HG03520 (cell line): Measurements from ENCODE around the gene MYADML2.
"Not testable (repeated sequence)": the region's sequence is repeated elsewhere in the genome, so short reads cannot be mapped to it uniquely, and the experiment has no call there.

Experiments used
- ATAC-seq: cut with Tn5 transposase; IDR thresholded peaks from one replicate; pipeline ENCODE4 v1.9.1; 2021; ENCODE audit warnings: mild to moderate bottlenecking, moderate library complexity; ENCODE audit not compliant: unreplicated experiment

MYADML2 gene

DNA sequence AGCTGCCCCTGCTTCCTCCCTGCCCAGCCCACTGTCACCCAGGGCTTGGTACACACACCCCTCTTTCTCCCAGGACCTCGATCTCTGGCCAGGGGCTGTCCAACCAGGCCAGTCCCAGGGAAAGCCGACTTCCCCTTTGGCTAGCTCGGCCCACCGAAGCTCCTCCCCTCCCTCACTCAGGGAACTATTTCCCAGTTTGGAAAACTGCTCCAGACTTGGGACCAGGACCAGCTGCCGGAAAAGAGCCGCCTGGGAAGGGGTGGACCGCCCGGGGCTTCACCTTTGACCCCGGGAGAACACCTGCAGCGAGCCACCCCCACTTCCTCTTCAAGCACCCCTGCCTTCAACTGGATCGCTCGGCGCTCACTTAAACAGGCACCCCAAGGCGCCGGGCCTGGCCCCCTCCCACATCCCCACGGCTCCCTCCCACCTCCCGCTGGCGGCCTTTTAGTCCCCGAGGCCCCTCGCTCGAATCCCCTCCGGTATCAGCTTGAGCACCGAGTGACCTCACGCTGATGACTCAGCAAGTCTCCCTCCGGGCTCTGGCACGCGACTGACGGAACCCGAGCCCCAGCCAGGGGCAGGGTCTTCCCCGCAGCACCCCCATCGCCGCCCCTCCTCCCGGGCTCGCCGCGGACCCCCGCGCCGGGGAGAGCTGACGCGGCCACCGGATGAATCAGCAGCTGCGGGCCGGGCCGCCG lies 20.4 kb downstream of the MYADML2 start:
- ATAC-seq: no peak

DNA sequence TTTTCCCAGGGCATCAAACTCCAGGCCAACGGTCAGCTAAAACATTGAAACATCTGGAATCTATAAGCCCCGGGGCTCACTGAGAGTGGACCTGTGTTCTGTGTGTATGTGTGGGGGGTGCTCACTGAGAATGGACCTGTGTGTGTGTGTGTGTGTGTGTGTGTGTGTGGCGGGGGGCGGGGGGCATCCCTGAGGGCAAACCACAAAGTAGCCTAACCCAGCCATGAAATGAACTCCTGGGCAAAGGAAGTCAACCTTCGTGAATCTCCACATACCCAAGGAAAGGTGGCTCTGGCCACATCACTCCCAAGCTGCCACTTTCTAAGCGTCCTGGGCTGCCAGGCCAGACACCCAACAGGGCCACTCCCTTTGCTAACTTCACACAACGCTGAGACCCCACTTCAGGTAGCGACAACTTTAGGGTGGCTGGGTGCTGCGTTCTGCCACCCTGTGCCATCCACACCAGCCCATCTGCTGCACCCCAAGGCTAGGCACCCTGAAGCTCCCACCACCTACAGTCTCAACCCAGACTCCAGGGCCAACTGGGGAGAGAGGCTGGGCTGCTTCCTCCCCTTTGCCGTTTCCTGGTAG lies 21.1 kb downstream of the MYADML2 start:
- no peak for ATAC-seq

DNA sequence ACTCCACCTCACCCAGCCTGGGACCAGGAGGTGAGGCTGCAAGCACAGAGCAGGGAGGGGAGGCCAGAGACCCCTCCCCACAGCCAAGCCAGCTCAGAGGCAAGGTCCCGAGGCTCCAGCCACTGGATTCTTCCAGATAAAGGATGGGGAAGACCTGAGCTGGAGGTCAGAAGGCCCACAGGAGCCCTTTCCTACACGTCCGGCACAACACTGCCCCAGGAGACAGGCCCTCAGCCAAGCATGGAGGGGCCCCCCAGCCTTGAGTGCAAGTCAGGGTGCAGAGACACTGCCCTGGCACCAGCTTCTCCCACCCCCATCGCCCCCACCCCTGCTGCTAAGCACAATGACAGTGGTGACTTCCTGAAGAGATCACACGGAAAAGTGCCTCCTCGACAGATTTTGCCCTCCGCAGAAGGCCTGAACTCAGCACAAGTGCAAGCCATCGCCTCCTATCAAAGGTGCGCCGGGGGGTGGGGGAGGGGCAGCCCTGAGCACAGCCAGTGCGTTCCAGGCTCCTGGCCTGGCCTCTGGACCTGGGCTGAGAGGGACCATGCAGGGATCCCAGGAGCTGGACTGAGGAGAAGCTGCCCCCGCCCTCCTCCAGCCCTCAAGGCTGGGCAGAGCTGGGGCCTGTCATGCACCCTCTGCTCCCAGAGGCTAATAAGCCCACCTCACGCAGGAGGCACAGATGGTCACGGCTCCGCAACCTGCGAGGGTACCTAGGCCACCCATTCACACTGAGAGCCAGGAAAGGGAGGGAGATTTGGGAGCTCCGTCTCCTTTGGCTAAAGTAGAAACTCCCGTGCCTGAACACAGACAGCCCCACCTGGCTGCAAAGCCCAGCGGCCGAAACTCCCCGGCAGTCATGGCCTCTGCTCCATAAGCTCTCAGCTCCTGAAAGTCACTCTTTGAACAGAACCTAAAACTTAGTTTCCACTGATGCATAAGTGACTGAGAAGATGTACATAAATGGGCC lies 22.2 kb downstream of the MYADML2 start:
- ATAC-seq: no peak

DNA sequence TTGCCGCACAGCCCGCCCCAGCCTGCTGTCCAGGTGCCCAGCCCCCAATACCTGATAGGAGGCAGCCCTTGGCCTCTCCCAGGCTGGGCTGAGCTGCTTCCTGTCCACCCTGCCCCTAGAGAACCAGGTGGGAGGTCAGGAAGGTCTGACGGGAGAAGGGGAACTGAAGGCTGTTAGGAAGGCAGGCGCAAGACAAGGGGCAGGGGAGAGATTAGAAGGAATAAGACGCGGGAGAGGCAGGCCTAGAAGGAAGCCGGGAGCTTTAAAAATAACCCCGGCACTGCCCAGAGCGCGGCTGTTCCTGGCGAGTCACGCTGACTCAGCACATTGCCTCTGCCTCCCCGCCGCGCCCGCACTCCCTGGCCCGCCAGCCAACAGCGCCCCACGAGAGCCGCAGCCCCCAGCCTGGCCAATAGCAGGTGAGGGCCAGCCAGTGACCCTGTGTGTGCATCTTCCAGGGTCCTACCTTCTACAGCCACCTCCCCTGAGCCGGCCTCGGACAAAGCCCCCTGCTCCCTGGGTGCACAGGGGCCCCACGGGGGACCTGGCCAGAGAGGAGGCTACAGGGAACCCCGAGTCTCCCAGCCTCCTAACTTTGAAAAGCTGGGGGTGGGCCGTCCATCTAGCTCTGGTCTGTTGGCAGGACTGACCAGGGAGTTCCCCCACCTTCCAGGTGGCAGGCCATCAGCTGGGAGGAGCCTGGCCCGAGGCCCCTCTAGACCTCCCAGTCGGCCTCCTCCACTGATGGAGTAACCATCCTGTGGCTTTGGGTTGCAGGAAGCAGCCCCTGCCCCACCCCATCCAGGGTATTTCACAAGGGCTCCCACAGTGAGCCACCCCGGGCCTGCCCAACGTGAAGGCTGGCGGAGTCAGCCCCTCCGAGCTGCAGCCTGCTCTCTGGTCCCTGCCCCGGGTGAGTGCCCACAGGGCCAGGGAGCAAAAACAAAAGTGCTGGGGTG lies 23.5 kb downstream of the MYADML2 start:
- ATAC-seq: no peak

DNA sequence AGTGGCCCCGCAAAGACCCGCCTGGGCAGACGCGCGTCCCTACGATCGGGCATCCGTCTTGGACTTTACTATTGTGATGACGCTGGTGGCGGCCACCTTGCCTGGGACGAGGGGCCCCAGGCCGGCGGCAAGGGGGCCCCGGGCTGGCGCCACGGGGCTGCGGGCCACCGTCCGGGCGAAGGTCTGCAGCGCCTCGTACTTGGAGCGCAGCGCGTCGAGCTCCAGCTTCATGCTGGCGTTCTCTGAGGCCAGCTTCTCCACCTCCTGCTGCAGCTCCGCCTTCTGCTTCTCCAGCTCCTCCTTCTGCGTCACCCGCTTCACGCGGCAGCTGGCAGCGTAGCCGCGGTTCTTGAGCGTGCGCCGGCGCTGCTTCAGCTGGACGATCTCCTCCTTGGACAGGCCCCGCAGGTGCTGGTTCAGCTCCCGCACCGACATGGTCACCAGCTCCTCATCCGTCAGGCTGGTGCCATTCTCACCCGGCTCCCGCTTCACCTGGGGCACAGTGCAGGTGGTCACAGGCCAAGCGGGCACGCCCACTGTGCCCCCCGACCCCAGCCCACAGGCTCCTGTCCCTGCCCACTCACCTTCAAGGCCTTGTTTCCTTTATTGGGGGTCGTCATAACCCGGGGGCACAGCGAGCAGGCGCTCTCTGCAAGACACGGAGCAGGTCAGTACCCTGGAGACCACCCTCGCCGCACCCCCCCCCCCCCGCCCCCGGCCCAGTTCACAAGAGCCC lies 24.3 kb downstream of the MYADML2 start:
- no peak for ATAC-seq

DNA sequence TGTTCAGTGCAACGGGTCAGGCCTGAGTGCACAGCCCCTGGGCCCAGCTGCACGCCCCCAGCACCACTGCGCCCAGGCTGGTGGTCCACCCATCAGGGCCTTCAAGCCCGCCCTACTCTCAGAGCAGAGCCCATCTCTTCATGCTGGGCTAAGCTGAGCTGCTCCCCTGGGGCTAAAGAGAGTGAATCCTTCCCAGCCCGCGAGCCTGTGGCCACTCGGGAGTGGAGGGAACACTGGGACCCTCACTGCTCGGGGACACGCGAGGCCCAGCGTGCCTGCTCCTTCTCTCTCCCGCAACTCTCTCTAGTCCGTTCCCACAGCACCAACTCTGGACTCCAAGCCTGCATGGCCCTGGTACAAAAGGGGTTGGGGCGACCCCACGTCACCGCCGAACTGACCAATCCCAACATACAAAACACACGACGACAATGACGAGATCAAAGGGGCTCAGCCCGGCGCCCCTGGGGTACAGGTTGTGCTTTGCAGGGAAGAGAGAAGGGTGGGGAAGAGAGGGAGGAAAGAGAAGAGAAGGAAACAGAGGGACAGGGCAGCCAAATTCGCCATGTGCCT lies 25.0 kb downstream of the MYADML2 start:
- no peak for ATAC-seq

DNA sequence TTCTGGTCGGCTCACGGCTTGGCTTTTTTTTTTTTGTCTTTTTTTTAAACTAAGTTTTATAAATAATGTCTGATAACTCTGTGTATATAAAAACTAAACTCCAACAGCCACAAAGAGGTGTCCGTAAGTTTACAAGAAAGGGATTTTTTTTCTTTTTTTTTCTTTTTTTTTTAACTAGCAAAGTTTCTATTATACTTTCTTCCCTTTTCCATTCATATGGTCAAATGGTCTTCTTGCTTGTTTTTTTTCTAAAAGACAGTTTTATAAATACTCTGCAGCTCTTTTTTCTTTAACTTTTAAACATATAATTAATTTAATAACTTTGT lies 25.5 kb downstream of the MYADML2 start:
- no peak for ATAC-seq

DNA sequence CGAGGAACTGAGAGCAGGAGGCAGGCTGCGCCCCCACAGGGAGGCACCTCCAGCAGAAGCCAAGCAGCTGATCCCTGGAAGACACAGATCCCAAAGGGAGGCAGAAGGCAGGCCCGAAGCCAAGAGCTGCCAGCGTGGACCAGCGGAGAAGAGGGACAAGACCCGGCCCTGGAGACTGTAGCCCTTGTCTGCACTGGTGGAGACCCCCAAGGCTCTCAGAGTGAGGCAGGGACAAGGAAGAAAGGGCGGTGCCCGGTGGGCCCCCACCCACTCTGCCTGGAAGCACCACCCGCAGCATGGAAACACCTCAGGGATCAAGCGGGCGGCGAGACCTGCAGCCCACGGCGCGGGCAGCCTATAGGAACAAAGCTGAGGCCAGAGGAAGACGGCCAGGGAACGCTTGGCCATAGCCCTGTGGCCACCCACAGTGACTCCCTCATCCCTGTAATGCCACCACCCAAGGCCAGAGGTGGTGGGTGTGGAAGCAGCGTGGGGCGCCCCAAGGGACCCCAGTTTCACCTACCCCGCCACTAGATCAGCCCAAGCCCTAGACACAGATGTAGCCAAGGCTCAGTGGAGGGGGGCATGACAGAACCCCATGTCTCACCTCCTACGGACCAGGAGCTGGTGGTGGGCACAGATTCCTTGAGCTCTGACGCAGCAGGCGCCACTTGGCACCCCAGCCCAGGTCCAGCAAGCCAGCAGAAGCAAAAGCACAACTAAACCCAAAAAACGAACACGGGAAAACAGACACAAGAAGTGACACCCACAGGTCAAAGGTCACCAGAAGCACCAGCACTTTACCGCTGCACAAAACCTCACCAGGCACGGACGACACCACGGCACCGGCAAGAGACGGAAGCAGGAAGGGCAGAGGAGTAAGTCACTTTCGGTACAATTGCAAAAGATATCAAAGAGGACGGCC lies 26.2 kb downstream of the MYADML2 start:
- no peak for ATAC-seq

DNA sequence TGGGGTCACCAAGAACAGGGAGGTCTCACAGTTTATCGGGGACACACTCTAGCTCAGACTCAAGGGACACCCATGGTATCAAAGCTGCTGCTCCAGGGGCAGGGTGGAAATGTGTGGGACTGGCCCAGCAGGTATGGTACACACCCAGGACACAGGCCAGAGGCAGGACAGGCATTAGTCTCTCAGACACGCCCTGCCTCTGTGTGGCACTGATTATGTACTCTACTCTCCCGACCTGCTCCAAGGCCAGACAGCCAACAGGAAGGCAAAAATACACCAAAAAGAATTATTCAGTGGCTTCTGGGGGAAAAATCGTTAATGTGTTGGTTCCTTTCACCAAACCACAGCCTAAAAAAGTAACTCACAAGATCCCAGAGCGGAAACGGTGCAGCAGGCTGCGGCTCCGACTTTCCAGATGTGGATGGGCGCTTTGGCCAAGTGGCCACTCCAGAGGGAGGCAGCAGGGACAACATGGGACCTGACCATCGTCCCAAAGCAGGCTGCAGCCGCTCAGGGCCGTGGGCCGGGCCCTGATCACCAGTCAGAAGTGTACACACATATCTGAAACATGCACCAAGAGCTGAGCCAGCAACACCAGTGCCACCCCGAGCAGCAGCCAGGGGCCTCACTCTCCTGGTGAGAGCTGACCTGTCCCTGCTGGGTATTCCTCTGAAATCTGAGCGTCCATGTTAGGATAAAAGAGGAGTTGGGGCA lies 28.0 kb downstream of the MYADML2 start:
- no peak for ATAC-seq

DNA sequence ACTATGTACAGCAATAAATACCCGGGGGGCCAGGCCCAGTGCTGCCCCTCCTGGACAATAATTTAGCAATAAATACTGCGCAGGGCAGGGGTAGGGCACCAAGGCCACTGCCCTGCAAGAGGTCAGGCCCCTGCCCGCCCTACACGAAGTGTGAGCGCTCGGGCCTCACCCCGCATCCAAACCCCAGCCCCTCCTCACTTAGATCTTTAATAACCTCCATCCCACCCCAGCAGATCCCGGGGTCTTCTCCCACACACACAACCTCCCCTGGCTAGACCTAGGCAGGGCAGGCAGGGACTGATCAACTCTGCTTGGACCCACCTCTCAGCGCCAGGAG lies 28.7 kb downstream of the MYADML2 start:
- ATAC-seq: not testable (repeated sequence)

DNA sequence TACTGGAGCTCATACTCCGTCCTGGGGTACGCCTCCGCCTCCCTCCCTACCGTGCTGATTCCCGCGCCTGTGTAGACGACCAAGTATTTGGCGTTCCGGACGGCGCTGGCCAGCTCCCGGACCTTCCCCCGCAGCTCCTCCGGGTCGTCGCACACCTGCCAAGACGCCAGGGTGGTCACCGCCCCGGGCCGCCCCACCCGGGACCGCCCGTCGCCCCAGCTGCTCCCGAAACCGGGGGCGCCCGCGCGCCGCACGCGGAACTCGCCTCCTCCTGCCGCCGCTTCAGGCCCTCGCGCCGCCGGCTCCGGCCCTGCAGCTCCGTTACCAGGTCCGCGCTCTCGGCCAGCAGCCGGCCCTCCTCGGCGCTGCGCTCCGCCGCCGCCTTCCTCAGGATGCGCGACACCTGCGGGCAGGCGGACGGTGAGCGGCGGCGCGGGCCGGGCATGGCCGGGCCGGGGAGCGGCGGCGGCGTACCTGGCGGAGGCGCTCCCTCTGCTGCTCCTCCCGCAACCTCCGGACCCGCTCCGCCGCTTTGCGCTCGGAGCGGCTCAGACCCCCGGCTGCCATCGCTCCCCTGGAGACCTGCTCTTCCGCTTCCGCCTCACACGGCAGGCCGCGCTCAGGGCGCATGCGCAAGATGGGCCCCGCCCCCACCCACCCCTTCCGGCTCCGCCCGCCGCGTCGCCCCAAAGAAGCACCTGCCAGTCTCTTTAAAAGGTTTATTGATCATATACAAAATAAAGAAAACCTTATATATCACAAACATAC lies 29.3 kb downstream of the MYADML2 start, which contains the start of gene SIRT7:
SIRT7 (minus strand) TSS at position 612 of the 768 bp plus-strand sequence; CDS start at position 567, 45 bp downstream.
- ATAC-seq: peak; percentile 63

DNA sequence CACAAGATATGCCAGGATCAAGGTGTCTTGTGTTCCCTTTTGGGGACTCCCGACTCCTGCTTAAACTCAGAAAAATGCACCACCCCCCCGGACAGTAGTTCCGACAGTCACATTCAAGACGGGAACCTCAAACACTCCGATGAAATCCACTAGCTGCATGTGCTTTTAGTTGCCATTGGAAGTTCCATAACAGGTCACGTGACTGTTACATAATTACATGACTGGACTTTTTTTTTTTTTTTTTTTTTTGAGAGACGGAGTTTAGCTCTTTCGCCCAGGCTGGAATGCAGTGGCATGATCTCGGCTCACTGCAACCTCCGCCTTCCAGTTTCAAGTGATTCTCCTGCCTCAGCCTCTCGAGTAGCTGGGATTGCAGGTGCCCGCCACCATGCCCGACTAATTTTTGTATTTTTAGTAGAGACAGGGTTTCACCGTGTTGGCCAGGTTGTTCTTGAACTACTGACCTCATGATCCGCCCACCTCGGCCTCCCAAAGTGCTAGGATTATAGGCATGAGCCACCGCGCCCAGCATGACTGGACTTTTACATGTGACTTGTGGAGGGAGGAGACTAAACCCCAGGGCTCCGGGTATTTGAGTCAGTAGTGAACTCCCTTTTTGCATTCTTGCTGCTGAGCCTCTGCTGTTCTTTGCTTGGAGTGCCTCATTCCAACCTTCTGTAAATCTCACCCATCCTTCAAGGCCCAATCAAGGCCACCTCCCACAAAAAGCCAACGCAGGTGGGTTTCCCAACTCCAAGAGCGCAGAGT lies 30.6 kb downstream of the MYADML2 start:
- no peak for ATAC-seq

DNA sequence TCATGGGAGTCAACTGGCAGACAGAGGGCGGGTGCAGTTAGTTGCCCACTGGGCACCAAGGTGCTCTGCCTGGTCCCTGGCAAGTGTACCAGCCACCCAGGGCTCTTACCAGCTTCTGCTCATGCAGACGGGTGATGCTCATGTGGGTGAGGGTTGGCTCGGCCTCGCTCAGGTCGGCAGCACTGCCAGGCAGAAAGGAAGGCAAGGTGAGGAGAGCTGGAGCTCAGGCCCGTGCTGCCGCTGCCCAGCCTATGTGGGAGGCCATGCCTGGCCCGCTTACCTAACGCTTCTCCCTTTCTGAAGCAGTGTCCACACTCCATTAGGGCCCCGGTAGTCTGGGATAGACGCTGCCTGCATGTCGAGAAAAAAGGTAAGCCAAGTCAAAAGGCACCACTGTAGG lies 31.7 kb downstream of the MYADML2 start:
- no peak for ATAC-seq

DNA sequence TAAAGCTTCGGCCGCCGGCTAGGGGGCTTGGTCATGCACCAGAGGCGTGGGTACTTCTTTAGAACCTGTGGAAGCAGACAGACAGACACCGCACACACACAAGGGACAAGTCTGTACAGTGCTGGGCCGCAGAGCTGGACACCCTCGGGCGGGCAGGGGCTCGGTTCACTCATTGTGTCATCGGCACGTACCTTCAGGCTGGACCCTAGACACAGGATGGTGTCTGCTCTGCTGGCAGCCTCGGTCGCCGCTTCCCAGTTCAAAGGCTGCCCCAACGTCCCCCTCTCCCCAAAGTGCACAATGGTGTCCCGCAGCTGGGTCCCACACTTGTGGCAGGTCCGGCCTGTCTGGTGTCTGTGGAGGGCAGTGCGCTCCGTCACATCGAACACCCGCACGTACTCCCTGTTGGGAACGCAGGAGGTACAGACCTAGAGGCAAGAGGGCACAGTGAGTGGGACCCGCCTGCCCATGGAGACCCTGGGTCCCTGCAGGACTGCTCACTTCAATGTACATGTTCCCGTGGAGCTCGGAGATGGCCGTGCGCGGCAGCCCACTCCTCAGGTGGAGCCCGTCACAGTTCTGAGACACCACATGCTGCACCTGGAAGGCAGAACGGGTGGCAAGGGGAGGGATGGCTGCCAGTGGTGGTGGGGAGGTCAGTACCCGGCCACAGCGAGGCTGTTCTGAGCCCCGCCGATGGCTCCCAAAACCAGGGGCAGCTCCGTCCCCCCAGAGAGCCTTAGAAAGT lies 32.8 kb downstream of the MYADML2 start:
- no peak for ATAC-seq

DNA sequence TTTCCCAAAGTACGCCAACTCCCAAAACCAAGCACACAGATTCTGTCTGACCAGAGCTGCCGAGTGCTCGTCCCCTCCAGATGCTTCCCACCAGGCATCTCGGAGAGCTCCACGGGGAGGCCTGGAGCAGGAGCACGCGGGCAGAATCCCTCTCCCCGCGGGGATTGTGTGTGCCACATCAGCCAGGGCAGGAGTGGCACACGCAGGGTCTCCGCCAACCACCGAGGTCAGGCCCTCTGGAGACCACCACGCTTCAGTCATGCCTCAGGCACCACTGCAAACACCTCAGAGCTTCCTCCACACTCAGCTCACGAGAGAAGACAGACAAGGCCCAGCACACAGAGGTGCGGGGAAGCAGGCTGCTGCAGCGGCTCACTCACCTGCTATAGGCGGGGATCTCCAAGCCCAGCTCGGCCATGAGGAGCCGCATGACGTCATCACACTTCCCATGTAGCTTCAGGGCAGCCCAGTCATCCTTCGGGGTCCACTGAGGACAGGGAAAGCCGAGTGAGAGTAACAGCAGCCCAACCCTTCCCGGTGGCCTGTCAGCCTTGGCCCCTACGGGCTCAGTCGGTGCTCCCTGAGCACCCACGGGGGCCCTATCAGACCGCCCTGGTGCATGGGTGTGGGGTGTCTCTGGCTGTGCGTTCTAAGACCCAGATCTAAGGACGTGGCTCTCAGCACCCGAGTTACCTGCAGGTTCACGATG lies 33.5 kb downstream of the MYADML2 start:
- no peak for ATAC-seq
